Activated T-cell treated with anti-CD3 and anti-CD28 coated beads, Interleukin-2, amount 50 U/mL, for 72 hours (primary cell): ENCODE data around the gene RTN4IP1. TPM values are rescaled to one million over a fixed set of nuclear protein-coding genes. Genes with fewer than 3 reads are reported as not detected.
A peak's percentile ranks its signal among the peaks of the same experiment; 100 is the strongest.

Source experiments
- ATAC-seq, 2 donors: fragments of 150-1000 bp; cut with Tn5 transposase; replicated peaks in 1 of 2; 2 replicates each; pipeline ENCODE4 v1.10.0; 2021; ENCODE audit warnings: moderate library complexity in 2 of 2, mild to moderate bottlenecking in 1 of 2
- DNase-seq, 2 donors: peaks; one replicate each; pipeline ENCODE4 v3.0.0; 2021 to 2022; ENCODE audit warnings: mixed read lengths in 1 of 2
- H3K27ac Mint-ChIP-seq: one replicate; pipeline ENCODE4 v1.8.0; 2022; ENCODE audit warnings: mild to moderate bottlenecking, moderate library complexity, mixed read lengths
- H3K27me3 Mint-ChIP-seq: one replicate; pipeline ENCODE4 v1.8.0; 2022; ENCODE audit warnings: low read depth, mixed read lengths
- H3K36me3 Mint-ChIP-seq, 2 donors: one replicate each; pipeline ENCODE4 v1.8.0; 2022; ENCODE audit warnings: mixed read lengths in 2 of 2, mild to moderate bottlenecking in 1 of 2; ENCODE audit not compliant: insufficient read depth in 2 of 2
- H3K4me1 Mint-ChIP-seq: one replicate; pipeline ENCODE4 v1.8.0; 2022; ENCODE audit warnings: low read depth, mixed read lengths
- H3K4me3 Mint-ChIP-seq, 2 donors: one replicate each; pipeline ENCODE4 v1.8.0; 2022; ENCODE audit warnings: mild to moderate bottlenecking in 2 of 2, mixed read lengths in 2 of 2, moderate library complexity in 2 of 2
- H3K9me3 Mint-ChIP-seq, 2 donors: one replicate each; pipeline ENCODE4 v1.8.0; 2022; ENCODE audit warnings: mixed read lengths in 2 of 2
- total RNA-seq, 2 donors: library from RNA; stranded (reverse); gene quantifications; one replicate each; pipeline ENCODE4 v1.2.3, GENCODE V29; 2022

Gene RTN4IP1
- total RNA-seq, 2 donors from 2014 or later: 7.3 to 10.3 TPM

- ATAC-seq (no peak), DNase-seq (no peak)
- peak overlapping the region; percentile 16 for H3K27ac Mint-ChIP-seq
- peak overlapping the region in 1 of 2 donors; percentile 39 for H3K4me3 Mint-ChIP-seq
- H3K36me3 Mint-ChIP-seq: peaks cover 13 to 34% of the 10 kb centered on the region in 2 donors
- H3K9me3 Mint-ChIP-seq: no peaks in the 10 kb centered on the region
- H3K27me3 Mint-ChIP-seq: no peaks in the 10 kb centered on the region
- H3K4me1 Mint-ChIP-seq: peaks cover 94% of the 10 kb centered on the region
These were observed 96.2 kb downstream of the RTN4IP1 start for GRCh38 chr6:106533054-106533453.

- Mint-ChIP-seq H3K36me3 (peaks cover 11 to 26% of the 10 kb centered on the region in 2 donors), H3K4me3 (no peak overlapping the region)
- ATAC-seq: no peak
These were observed 98.8 kb downstream of the RTN4IP1 start for GRCh38 chr6:106530502-106530901.

GRCh38 chr6:106530026-106530425, 99.3 kb downstream of the RTN4IP1 start:
- H3K9me3 Mint-ChIP-seq: no peaks in the 10 kb centered on the region
- H3K36me3 Mint-ChIP-seq: peaks cover 15 to 22% of the 10 kb centered on the region in 2 donors

More at GRCh38 chr6:106530502-106530901, 98.8 kb downstream of the RTN4IP1 start:
- no peaks in the 10 kb centered on the region for H3K9me3 Mint-ChIP-seq
- DNase-seq: no peak
- peaks cover 93% of the 10 kb centered on the region for H3K4me1 Mint-ChIP-seq
- H3K27ac Mint-ChIP-seq: peak overlapping the region; percentile 35
- no peaks in the 10 kb centered on the region for H3K27me3 Mint-ChIP-seq

GRCh38 chr6:106529438-106529837, 99.9 kb downstream of the RTN4IP1 start:
- no peaks in the 10 kb centered on the region for H3K27me3 Mint-ChIP-seq
- no peak overlapping the region for H3K4me3 Mint-ChIP-seq
- H3K4me1 Mint-ChIP-seq: peaks cover 93% of the 10 kb centered on the region
- H3K36me3 Mint-ChIP-seq: peaks cover 17 to 22% of the 10 kb centered on the region in 2 donors
- peak overlapping the region; percentile 67 for H3K27ac Mint-ChIP-seq
- ATAC-seq: no peak
- DNase-seq: no peak
- H3K9me3 Mint-ChIP-seq: no peaks in the 10 kb centered on the region

More at GRCh38 chr6:106530026-106530425, 99.3 kb downstream of the RTN4IP1 start:
- Mint-ChIP-seq H3K27ac (peak overlapping the region; percentile 67), H3K4me1 (peaks cover 93% of the 10 kb centered on the region), H3K4me3 (no peak overlapping the region), H3K27me3 (no peaks in the 10 kb centered on the region)
- no peak for DNase-seq
- ATAC-seq: no peak

- ATAC-seq (no peak), DNase-seq (no peak)
- peaks cover 93% of the 10 kb centered on the region for H3K4me1 Mint-ChIP-seq
- H3K9me3 Mint-ChIP-seq: no peaks in the 10 kb centered on the region
- H3K36me3 Mint-ChIP-seq: peaks cover 15 to 22% of the 10 kb centered on the region in 2 donors
- no peaks in the 10 kb centered on the region for H3K27me3 Mint-ChIP-seq
- H3K27ac Mint-ChIP-seq: peak overlapping the region; percentile 99
- H3K4me3 Mint-ChIP-seq: peak overlapping the region; percentile 55 to 59
These were observed 100.8 kb downstream of the RTN4IP1 start for GRCh38 chr6:106528521-106528920.

GRCh38 chr6:106527979-106528378, 101.3 kb downstream of the RTN4IP1 start:
- H3K27ac Mint-ChIP-seq: peak overlapping the region; percentile 99
- H3K9me3 Mint-ChIP-seq: no peaks in the 10 kb centered on the region
- DNase-seq: no peak
- H3K36me3 Mint-ChIP-seq: peaks cover 10 to 21% of the 10 kb centered on the region in 2 donors
- H3K27me3 Mint-ChIP-seq: no peaks in the 10 kb centered on the region
- peak overlapping the region; percentile 59 to 89 for H3K4me3 Mint-ChIP-seq
- peaks cover 93% of the 10 kb centered on the region for H3K4me1 Mint-ChIP-seq
- ATAC-seq: peak; percentile 76 to 78

GRCh38 chr6:106527117-106527516, 102.2 kb downstream of the RTN4IP1 start:
- H3K27ac Mint-ChIP-seq: no peak overlapping the region
- DNase-seq (no peak), ATAC-seq (no peak)
- H3K4me3 Mint-ChIP-seq: peak overlapping the region in 1 of 2 donors; percentile 22
- H3K4me1 Mint-ChIP-seq: peaks cover 94% of the 10 kb centered on the region
- H3K27me3 Mint-ChIP-seq: no peaks in the 10 kb centered on the region
- peaks cover 8 to 22% of the 10 kb centered on the region in 2 donors for H3K36me3 Mint-ChIP-seq
- no peaks in the 10 kb centered on the region for H3K9me3 Mint-ChIP-seq

- ATAC-seq (no peak), DNase-seq (no peak)
- peak overlapping the region; percentile 82 to 94 for H3K4me3 Mint-ChIP-seq
- peak overlapping the region; percentile 99 for H3K27ac Mint-ChIP-seq
- no peaks in the 10 kb centered on the region for H3K9me3 Mint-ChIP-seq
- peaks cover 11 to 18% of the 10 kb centered on the region in 2 donors for H3K36me3 Mint-ChIP-seq
- H3K4me1 Mint-ChIP-seq: peaks cover 95% of the 10 kb centered on the region
- no peaks in the 10 kb centered on the region for H3K27me3 Mint-ChIP-seq
These were observed 103.4 kb downstream of the RTN4IP1 start for GRCh38 chr6:106525882-106526275.

- no peaks in the 10 kb centered on the region for H3K9me3 Mint-ChIP-seq
- H3K4me1 Mint-ChIP-seq: peaks cover 95% of the 10 kb centered on the region
- DNase-seq (no peak), ATAC-seq (peak; percentile 16 to 20)
- H3K36me3 Mint-ChIP-seq: peaks cover 8 to 17% of the 10 kb centered on the region in 2 donors
- H3K4me3 Mint-ChIP-seq: peak overlapping the region; percentile 82 to 94
- peak overlapping the region; percentile 99 for H3K27ac Mint-ChIP-seq
- no peaks in the 10 kb centered on the region for H3K27me3 Mint-ChIP-seq
These were observed 104.0 kb downstream of the RTN4IP1 start for GRCh38 chr6:106525107-106525881.

GRCh38 chr6:106522562-106523250, 106.6 kb downstream of the RTN4IP1 start:
- peaks cover 5 to 8% of the 10 kb centered on the region in 2 donors for H3K36me3 Mint-ChIP-seq
- H3K9me3 Mint-ChIP-seq: no peaks in the 10 kb centered on the region
- ATAC-seq: no peak
- peak overlapping the region; percentile 100 for H3K27ac Mint-ChIP-seq
- DNase-seq: no peak
- H3K27me3 Mint-ChIP-seq: no peaks in the 10 kb centered on the region
- peak overlapping the region; percentile 81 to 94 for H3K4me3 Mint-ChIP-seq
- peaks cover 97% of the 10 kb centered on the region for H3K4me1 Mint-ChIP-seq

Other genes with a start within 250 kb of the RTN4IP1 start
- gene QRSL1, start 80 bp upstream of the RTN4IP1 start, total RNA-seq: 10 to 100 TPM; 19.5 to 19.8 TPM